Measurements from ENCODE around the gene RESP18.
A peak's percentile ranks its signal among the peaks of the same experiment; 100 is the strongest.
"Not testable (repeated sequence)": the region's sequence is repeated elsewhere in the genome, so short reads cannot be mapped to it uniquely, and the experiment has no call there.

RESP18 gene

GRCh38 chr2:219291910-219292490, 40.5 kb downstream of the RESP18 start:
- no peak for DNase-seq

GRCh38 chr2:219291394-219291793, 41.1 kb downstream of the RESP18 start:
- DNase-seq, result no peak

- no peak for DNase-seq
Measured at GRCh38 chr2:219290381-219291171, 42.0 kb downstream of the RESP18 start.

GRCh38 chr2:219289537-219290361, 42.8 kb downstream of the RESP18 start:
- DNase-seq, result peak; percentile 86

- no peak for DNase-seq
Measured at GRCh38 chr2:219289195-219289536, 43.4 kb downstream of the RESP18 start.

- DNase-seq, result no peak
Measured at GRCh38 chr2:219287580-219288265, 44.8 kb downstream of the RESP18 start.

- DNase-seq, result not testable (repeated sequence)
Measured at GRCh38 chr2:219287116-219287440, 45.5 kb downstream of the RESP18 start.

GRCh38 chr2:219286436-219287115, 46.0 kb downstream of the RESP18 start:
- DNase-seq, result no peak

- DNase-seq, result peak; percentile 76
Measured at GRCh38 chr2:219285894-219286425, 46.6 kb downstream of the RESP18 start.

GRCh38 chr2:219285373-219285735, 47.2 kb downstream of the RESP18 start:
- DNase-seq, result no peak

- DNase-seq, result no peak
Measured at GRCh38 chr2:219284501-219285372, 47.8 kb downstream of the RESP18 start.

GRCh38 chr2:219282943-219283581, 49.5 kb downstream of the RESP18 start:
- DNase-seq, result peak; percentile 12

GRCh38 chr2:219282375-219282774, 50.2 kb downstream of the RESP18 start:
- no peak for DNase-seq

- DNase-seq, result no peak
Measured at GRCh38 chr2:219281588-219281987, 51.0 kb downstream of the RESP18 start.

GRCh38 chr2:219280651-219281050, 51.9 kb downstream of the RESP18 start:
- DNase-seq, result no peak

- DNase-seq, result no peak
Measured at GRCh38 chr2:219279916-219280516, 52.5 kb downstream of the RESP18 start.

GRCh38 chr2:219279151-219279915, 53.2 kb downstream of the RESP18 start, which contains the start of gene DNAJB2:
Gene DNAJB2, plus strand, starts transcription at chr2:219279366. Its CDS starts 468 bp downstream, at chr2:219279834.
- peak; percentile 99 for DNase-seq

- DNase-seq, result no peak
Measured at GRCh38 chr2:219278655-219279150, 53.8 kb downstream of the RESP18 start.
